HL-60/S4 (cell line): ENCODE measurements around the gene PKMYT1.

ENCODE experiments used
- in situ Hi-C: fragments of 300-500 bp; cut with MboI; formaldehyde crosslinking; loops from 2 replicates; pipeline ENCODE4 v1.14.3; 2022; ENCODE audit warnings: low sequenced_read_pairs

PKMYT1 gene

GRCh38 chr16:3019594-3020246 lies 39.5 kb upstream of the PKMYT1 start:
- in situ Hi-C loops = no loop called here

- in situ Hi-C loops = no loop called here
Observed at GRCh38 chr16:3017794-3018506, 37.7 kb upstream of the PKMYT1 start, which contains the start of gene CLDN6. Gene CLDN6, minus strand, starts transcription at chr16:3018183. Its CDS starts 2,162 bp downstream, at chr16:3016021.

- in situ Hi-C loops = no loop called here
Observed at GRCh38 chr16:3017344-3017743, 37.1 kb upstream of the PKMYT1 start.

GRCh38 chr16:3015865-3016521 lies 35.7 kb upstream of the PKMYT1 start:
- in situ Hi-C loops = no loop called here

GRCh38 chr16:3014971-3015370 lies 34.7 kb upstream of the PKMYT1 start:
- in situ Hi-C loops = no loop called here

- in situ Hi-C loops = no loop called here
Observed at GRCh38 chr16:3013998-3014690, 33.9 kb upstream of the PKMYT1 start.

- in situ Hi-C loops = no loop called here
Observed at GRCh38 chr16:3013491-3013951, 33.3 kb upstream of the PKMYT1 start.

- in situ Hi-C loops = no loop called here
Observed at GRCh38 chr16:3012828-3013420, 32.7 kb upstream of the PKMYT1 start, which contains the start of gene CLDN9. Gene CLDN9, plus strand, starts transcription at chr16:3012923. Its CDS starts 440 bp downstream, at chr16:3013363.

GRCh38 chr16:3012246-3012645 lies 32.0 kb upstream of the PKMYT1 start:
- in situ Hi-C loops = no loop called here

GRCh38 chr16:3010510-3010909 lies 30.3 kb upstream of the PKMYT1 start:
- in situ Hi-C loops = no loop called here

- in situ Hi-C loops = no loop called here
Observed at GRCh38 chr16:3009568-3010390, 29.5 kb upstream of the PKMYT1 start.

GRCh38 chr16:3008690-3009037 lies 28.4 kb upstream of the PKMYT1 start:
- in situ Hi-C loops = no loop called here

GRCh38 chr16:3007957-3008689 lies 27.9 kb upstream of the PKMYT1 start:
- in situ Hi-C loops = no loop called here

GRCh38 chr16:3007059-3007956 lies 27.1 kb upstream of the PKMYT1 start:
- in situ Hi-C loops = no loop called here

- in situ Hi-C loops = no loop called here
Observed at GRCh38 chr16:3004781-3005284, 24.6 kb upstream of the PKMYT1 start.

- in situ Hi-C loops = no loop called here
Observed at GRCh38 chr16:3004319-3004718, 24.1 kb upstream of the PKMYT1 start.

- in situ Hi-C loops = no loop called here
Observed at GRCh38 chr16:3003582-3004270, 23.5 kb upstream of the PKMYT1 start.

- in situ Hi-C loops = no loop called here
Observed at GRCh38 chr16:3001316-3001715, 21.1 kb upstream of the PKMYT1 start.
